Left ventricle myocardium superior (tissue), 1 donor: ENCODE data around the gene FANCL. TPM values are rescaled to one million over a fixed set of nuclear protein-coding genes. Genes with fewer than 3 reads are reported as not detected.

ENCODE experiments used
- ATAC-seq: fragments of 200-7000 bp; cut with Tn5 transposase; one replicate; pipeline ENCODE4 v1.9.1; 2020; ENCODE audit warnings: mild to moderate bottlenecking, moderate library complexity
- DNase-seq: peaks from one replicate; pipeline ENCODE4 v3.0.0-alpha.2; 2020
- intact Hi-C: fragments of 100-400 bp; cut with micrococcal nuclease; formaldehyde crosslinking; loops from one replicate; pipeline ENCODE4 v1.11.0; 2022
- total RNA-seq: library from RNA; stranded (reverse); fragmentation: NEBNext Ultra II Directional; extraction: Animal tissue kit (Norgen Biotek cat#: 25700); gene quantifications from one replicate; pipeline ENCODE4 v1.2.1, GENCODE V29; 2021
- donor health status: DM: no; HTN: yes; CAD: no; lungs with severe emphysema.

FANCL gene
- total RNA-seq, 1 donor from 2014 or later: 12.0 TPM

- ATAC-seq (no peak), DNase-seq (no peak)
- intact Hi-C loops: no loop called here
Measured at GRCh38 chr2:58109481-58109880, 131.6 kb downstream of the FANCL start.

Other genes starting within 250 kb of the FANCL start
- 33.1 TPM for gene VRK2, start 194.5 kb downstream of the FANCL start, total RNA-seq